ENCODE measurements around the gene JAKMIP1.

JAKMIP1 gene

GRCh38 chr4:6200011-6200921 lies at the start of gene JAKMIP1:
Gene JAKMIP1 (minus strand): TSS chr4:6200549. CDS start chr4:6112850, 87,699 bp downstream.
- Histone ChIP-seq H3K4me3 (ENCODE audit: insufficient read length, low read depth) (peak within 1 kb of the TSS; percentile 71), H3K4me1 (ENCODE audit: insufficient read depth, insufficient read length) (peaks cover 17% of the 10 kb centered on the region), H3K36me3 (ENCODE audit: insufficient read depth, insufficient read length, low read length) (no peaks in the 10 kb centered on the region), H3K9me3 (ENCODE audit: insufficient read depth, low read length) (peaks cover 7% of the 10 kb centered on the region; the same call in 1 of the 2 replicates), H3K27me3 (ENCODE audit: insufficient read depth, insufficient read length) (peaks cover 19% of the 10 kb centered on the region), H3K9ac (ENCODE audit: insufficient read length, low read depth) (peak within 1 kb of the TSS; percentile 78)
- no peak for TF ChIP-seq ZNF274 (IDR thresholded peaks at IDR 0.05; ENCODE audit: low read depth, low read length)
- no peak for TF ChIP-seq SUZ12 (IDR thresholded peaks at IDR 0.05; ENCODE audit: extremely low read depth, insufficient read depth, insufficient read length)
- no peak for TF ChIP-seq YY1 (IDR thresholded peaks at IDR 0.05; ENCODE audit: insufficient read depth, insufficient read length)
- DNase-seq (ENCODE audit: low read depth, low spot score): no peak

- Histone ChIP-seq H3K27me3 (ENCODE audit: insufficient read depth, insufficient read length) (peaks cover 4% of the 10 kb centered on the region), H3K36me3 (ENCODE audit: insufficient read depth, insufficient read length, low read length) (no peaks in the 10 kb centered on the region), H3K4me3 (ENCODE audit: insufficient read length, low read depth) (no peak overlapping the region), H3K4me1 (ENCODE audit: insufficient read depth, insufficient read length) (no peaks in the 10 kb centered on the region), H3K9ac (ENCODE audit: insufficient read length, low read depth) (no peak overlapping the region), H3K9me3 (ENCODE audit: insufficient read depth, low read length) (peaks cover 23% of the 10 kb centered on the region; the same call in 1 of the 2 replicates)
- TF ChIP-seq SUZ12 (IDR thresholded peaks at IDR 0.05; ENCODE audit: extremely low read depth, insufficient read depth, insufficient read length) (no peak), ZNF274 (IDR thresholded peaks at IDR 0.05; ENCODE audit: low read depth, low read length) (no peak), YY1 (IDR thresholded peaks at IDR 0.05; ENCODE audit: insufficient read depth, insufficient read length) (no peak)
- DNase-seq (ENCODE audit: low read depth, low spot score): no peak
Measured at GRCh38 chr4:6248394-6248793, 48.0 kb upstream of the JAKMIP1 start.

GRCh38 chr4:6246170-6246634 lies 45.9 kb upstream of the JAKMIP1 start:
- Histone ChIP-seq H3K4me3 (ENCODE audit: insufficient read length, low read depth) (no peak overlapping the region), H3K27me3 (ENCODE audit: insufficient read depth, insufficient read length) (peaks cover 4% of the 10 kb centered on the region), H3K36me3 (ENCODE audit: insufficient read depth, insufficient read length, low read length) (no peaks in the 10 kb centered on the region), H3K4me1 (ENCODE audit: insufficient read depth, insufficient read length) (no peaks in the 10 kb centered on the region), H3K9me3 (ENCODE audit: insufficient read depth, low read length) (peaks cover 25% of the 10 kb centered on the region; the same call in 1 of the 2 replicates), H3K9ac (ENCODE audit: insufficient read length, low read depth) (no peak overlapping the region)
- no peak for DNase-seq (ENCODE audit: low read depth, low spot score)
- TF ChIP-seq ZNF274 (IDR thresholded peaks at IDR 0.05; ENCODE audit: low read depth, low read length) (no peak), SUZ12 (IDR thresholded peaks at IDR 0.05; ENCODE audit: extremely low read depth, insufficient read depth, insufficient read length) (no peak), YY1 (IDR thresholded peaks at IDR 0.05; ENCODE audit: insufficient read depth, insufficient read length) (no peak)

GRCh38 chr4:6245246-6246169 lies 45.2 kb upstream of the JAKMIP1 start:
- TF ChIP-seq YY1 (IDR thresholded peaks at IDR 0.05; ENCODE audit: insufficient read depth, insufficient read length) (no peak), SUZ12 (IDR thresholded peaks at IDR 0.05; ENCODE audit: extremely low read depth, insufficient read depth, insufficient read length) (no peak), ZNF274 (IDR thresholded peaks at IDR 0.05; ENCODE audit: low read depth, low read length) (no peak)
- peaks cover 4% of the 10 kb centered on the region for H3K27me3 ChIP-seq (ENCODE audit: insufficient read depth, insufficient read length)
- no peak overlapping the region for H3K9ac ChIP-seq (ENCODE audit: insufficient read length, low read depth)
- no peaks in the 10 kb centered on the region for H3K36me3 ChIP-seq (ENCODE audit: insufficient read depth, insufficient read length, low read length)
- no peaks in the 10 kb centered on the region for H3K4me1 ChIP-seq (ENCODE audit: insufficient read depth, insufficient read length)
- no peak overlapping the region for H3K4me3 ChIP-seq (ENCODE audit: insufficient read length, low read depth)
- DNase-seq (ENCODE audit: low read depth, low spot score): no peak
- H3K9me3 ChIP-seq (ENCODE audit: insufficient read depth, low read length): peaks cover 25% of the 10 kb centered on the region; the same call in 1 of the 2 replicates

- no peak overlapping the region for H3K9ac ChIP-seq (ENCODE audit: insufficient read length, low read depth)
- no peak overlapping the region for H3K4me3 ChIP-seq (ENCODE audit: insufficient read length, low read depth)
- H3K27me3 ChIP-seq (ENCODE audit: insufficient read depth, insufficient read length): no peaks in the 10 kb centered on the region
- H3K9me3 ChIP-seq (ENCODE audit: insufficient read depth, low read length): peaks cover 25% of the 10 kb centered on the region; the same call in 1 of the 2 replicates
- H3K36me3 ChIP-seq (ENCODE audit: insufficient read depth, insufficient read length, low read length): no peaks in the 10 kb centered on the region
- TF ChIP-seq ZNF274 (IDR thresholded peaks at IDR 0.05; ENCODE audit: low read depth, low read length) (no peak), SUZ12 (IDR thresholded peaks at IDR 0.05; ENCODE audit: extremely low read depth, insufficient read depth, insufficient read length) (no peak), YY1 (IDR thresholded peaks at IDR 0.05; ENCODE audit: insufficient read depth, insufficient read length) (no peak)
- H3K4me1 ChIP-seq (ENCODE audit: insufficient read depth, insufficient read length): peaks cover 4% of the 10 kb centered on the region
- no peak for DNase-seq (ENCODE audit: low read depth, low spot score)
Measured at GRCh38 chr4:6242271-6243029, 42.1 kb upstream of the JAKMIP1 start.

- Histone ChIP-seq H3K27me3 (ENCODE audit: insufficient read depth, insufficient read length) (no peaks in the 10 kb centered on the region), H3K9me3 (ENCODE audit: insufficient read depth, low read length) (peaks cover 25% of the 10 kb centered on the region; the same call in 1 of the 2 replicates), H3K36me3 (ENCODE audit: insufficient read depth, insufficient read length, low read length) (no peaks in the 10 kb centered on the region), H3K4me1 (ENCODE audit: insufficient read depth, insufficient read length) (peaks cover 4% of the 10 kb centered on the region), H3K9ac (ENCODE audit: insufficient read length, low read depth) (no peak overlapping the region), H3K4me3 (ENCODE audit: insufficient read length, low read depth) (no peak overlapping the region)
- TF ChIP-seq YY1 (IDR thresholded peaks at IDR 0.05; ENCODE audit: insufficient read depth, insufficient read length) (no peak), ZNF274 (IDR thresholded peaks at IDR 0.05; ENCODE audit: low read depth, low read length) (no peak), SUZ12 (IDR thresholded peaks at IDR 0.05; ENCODE audit: extremely low read depth, insufficient read depth, insufficient read length) (no peak)
- DNase-seq (ENCODE audit: low read depth, low spot score): no peak
Measured at GRCh38 chr4:6241062-6241845, 40.9 kb upstream of the JAKMIP1 start.

Data from NT2/D1 (cell line).